HT1080 (cell line): ENCODE data around the gene FBP1. TPM values are rescaled to one million over a fixed set of nuclear protein-coding genes. Genes with fewer than 3 reads are reported as not detected.
"Not testable (repeated sequence)": the region's sequence is repeated elsewhere in the genome, so short reads cannot be mapped to it uniquely, and the experiment has no call there.

Experiments
- DNase-seq: peaks from one replicate; pipeline ENCODE4 v3.0.0-alpha.2; 2015; ENCODE audit warnings: low read depth
- total RNA-seq: library from RNA; depleted of rRNA; stranded (reverse); fragments of >200 nt; shearing (Covaris generic); gene quantifications from 2 replicates; pipeline ENCODE4 v1.2.3, GENCODE V29; 2014; rRNA removed

The FBP1 gene
- total RNA-seq, 1 experiment from 2014 or later, result not detected

DNA sequence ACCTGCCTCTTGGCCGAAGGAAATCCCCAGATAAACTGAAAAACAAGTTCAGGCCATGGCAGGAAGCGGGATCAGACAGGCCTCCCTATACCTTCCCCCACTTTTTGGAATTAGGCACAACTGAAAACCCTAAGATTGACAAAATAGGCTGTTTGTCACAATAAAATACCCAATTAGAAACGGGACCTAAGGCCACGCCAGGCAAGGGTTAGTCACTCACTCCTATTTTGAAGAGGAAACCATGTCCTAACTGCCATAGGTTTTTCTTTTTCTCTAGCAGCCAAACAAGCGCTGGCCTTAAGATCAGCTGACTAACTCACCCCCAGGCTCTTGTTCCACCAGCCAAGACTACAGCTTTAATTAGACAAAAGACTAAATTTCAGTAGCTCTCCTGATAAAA, 57.6 kb downstream of the FBP1 start:
- DNase-seq, result peak; percentile 24

- DNase-seq, result no peak
Measured at GRCh38 chr9:94577571-94577970, 61.7 kb downstream of the FBP1 start.

DNA sequence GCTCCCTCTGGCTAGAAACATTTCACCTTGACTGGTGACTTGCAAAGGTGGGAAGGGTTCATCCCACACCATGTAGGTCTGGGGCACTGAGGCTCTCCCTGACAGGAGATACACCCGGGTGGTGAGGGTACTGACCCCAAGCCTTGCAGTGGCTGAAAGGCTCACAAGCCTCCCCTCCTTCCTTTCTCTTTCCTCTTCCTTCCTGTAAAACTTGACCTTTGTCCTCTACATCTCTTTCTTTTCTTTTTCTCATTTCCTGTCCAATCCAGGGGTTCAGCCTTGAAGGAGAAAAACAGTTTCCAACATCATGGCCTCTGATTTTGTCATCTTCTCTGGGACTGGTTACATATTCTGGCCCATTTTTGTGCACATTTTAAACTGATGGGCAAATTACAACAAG, 62.3 kb downstream of the FBP1 start:
- DNase-seq, result no peak

DNA sequence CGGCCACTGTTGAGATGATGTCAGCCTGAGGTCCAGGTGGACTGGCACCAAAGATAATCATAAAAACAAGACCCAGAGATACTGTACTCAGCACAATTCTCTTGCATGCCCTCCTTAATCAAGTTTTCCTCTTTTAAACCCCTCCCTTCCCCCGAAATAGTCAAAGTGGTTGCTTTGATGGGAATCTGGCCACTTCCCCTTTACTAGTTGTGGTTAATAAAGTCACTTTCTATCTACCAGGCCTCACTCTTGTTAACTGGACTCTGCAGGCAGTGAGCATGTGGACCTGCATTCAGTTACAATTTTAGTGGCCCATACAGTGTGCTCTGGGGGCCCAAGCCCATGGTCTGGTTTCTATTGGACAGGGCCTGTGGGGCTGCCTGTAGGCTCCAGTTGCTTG, 63.2 kb downstream of the FBP1 start:
- DNase-seq, result no peak

DNA sequence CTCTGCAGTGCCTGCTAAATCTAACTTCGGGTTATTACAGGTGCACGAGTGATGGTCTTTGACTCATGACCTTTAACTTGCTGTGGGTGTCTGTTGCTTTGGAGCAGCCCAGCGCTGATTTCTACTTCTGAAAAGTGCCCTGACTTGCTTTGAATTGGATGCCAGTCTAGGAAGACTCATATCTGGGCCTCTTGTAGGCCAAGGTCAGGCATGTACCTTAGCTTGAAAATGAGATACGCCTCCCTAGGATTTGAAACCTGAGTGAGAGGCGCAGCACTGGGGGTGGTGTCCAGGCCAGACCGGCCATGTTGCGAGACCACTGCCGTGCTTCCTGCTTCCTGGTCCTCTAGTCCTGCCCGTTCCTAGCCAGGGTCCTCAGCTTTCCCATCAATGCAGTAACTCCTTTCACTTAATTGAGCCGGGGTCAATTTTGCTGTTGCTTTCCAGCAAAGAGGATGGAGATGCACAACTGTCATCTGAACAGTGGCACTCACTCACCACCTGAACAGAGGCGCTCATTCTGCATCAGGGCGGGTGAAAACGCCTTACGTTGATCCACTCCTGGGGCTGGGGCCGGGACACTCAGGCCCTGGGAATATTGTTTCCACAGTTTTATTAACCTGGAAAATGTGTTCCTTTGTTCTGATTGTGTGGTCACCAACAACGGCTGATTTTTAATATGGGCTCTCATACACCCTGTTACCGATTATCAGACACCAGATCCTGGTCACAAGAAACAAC, 70.2 kb downstream of the FBP1 start:
- DNase-seq, result no peak

DNA sequence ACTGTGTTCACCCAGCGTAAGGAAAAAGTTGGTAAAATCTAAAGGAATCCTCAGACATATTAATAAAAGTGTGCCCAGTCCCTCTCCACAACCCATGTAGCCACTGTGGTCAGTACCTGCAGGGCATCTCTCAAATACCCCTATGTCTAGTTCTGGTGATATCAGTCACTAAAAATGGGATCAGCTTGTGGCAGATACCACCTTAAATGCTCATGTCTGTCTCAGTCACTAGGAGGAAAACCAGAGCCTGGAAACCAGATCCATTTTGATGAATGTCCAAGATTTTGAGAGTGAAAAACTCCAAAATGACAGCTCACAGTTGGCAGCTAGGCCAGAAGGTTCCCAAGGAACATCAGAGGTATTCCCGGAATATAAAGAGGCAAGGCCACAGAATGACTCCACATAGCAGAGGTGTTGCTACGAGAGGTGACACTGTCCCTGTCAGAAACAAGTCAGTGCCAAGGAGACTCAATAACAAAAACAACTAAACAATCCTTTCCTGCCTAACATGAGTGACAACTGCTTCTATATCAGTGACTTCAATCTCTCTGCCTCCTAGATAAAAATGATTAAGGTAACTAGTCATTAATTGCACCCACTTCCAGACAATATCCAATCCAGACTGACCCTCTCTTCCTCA, 70.9 kb downstream of the FBP1 start:
- DNase-seq, result no peak

DNA sequence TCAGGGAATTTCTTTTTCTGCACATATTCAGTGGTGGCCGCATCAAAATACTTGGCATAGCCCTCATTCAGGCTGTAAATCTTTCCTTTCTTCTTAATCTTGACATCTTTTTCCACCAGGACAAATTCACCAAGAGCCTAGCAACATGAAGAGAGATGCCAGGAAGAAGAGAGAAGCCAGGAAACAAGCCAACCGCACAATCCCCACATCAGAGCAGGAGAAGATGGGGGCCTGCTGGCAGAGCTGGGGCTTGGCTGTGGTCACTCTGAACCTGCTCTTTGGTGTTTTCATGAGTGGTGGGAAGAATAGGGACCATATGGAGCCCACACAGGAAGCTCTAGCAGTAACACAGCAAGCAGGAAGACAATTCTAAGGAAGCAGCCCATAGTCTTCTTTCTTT, 72.0 kb downstream of the FBP1 start:
- no peak for DNase-seq

GRCh38 chr9:94566550-94566949, 72.8 kb downstream of the FBP1 start:
- DNase-seq, result no peak

GRCh38 chr9:94564279-94564678, 75.0 kb downstream of the FBP1 start:
- not testable (repeated sequence) for DNase-seq

DNA sequence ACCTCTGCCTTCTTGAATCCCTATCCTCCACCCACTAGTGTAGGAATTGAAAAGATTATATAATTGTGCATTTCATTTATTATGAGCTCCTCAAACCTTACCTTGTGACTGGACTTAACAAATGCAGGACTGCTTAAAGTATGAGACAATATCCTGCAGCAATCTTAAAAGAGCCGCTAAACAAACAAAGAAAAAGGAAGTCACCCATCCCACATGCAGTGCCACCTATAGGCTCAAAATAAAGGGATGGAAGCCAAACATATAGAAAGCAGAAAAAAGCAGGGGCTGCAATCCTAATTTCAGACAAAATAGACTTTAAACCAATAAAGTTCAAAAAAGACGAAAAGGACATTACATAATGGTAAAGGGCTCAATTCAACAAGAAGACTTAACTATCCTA, 75.8 kb downstream of the FBP1 start:
- DNase-seq, result no peak

GRCh38 chr9:94560237-94560636, 79.1 kb downstream of the FBP1 start:
- DNase-seq, result no peak

GRCh38 chr9:94557376-94557775, 81.9 kb downstream of the FBP1 start:
- no peak for DNase-seq

DNA sequence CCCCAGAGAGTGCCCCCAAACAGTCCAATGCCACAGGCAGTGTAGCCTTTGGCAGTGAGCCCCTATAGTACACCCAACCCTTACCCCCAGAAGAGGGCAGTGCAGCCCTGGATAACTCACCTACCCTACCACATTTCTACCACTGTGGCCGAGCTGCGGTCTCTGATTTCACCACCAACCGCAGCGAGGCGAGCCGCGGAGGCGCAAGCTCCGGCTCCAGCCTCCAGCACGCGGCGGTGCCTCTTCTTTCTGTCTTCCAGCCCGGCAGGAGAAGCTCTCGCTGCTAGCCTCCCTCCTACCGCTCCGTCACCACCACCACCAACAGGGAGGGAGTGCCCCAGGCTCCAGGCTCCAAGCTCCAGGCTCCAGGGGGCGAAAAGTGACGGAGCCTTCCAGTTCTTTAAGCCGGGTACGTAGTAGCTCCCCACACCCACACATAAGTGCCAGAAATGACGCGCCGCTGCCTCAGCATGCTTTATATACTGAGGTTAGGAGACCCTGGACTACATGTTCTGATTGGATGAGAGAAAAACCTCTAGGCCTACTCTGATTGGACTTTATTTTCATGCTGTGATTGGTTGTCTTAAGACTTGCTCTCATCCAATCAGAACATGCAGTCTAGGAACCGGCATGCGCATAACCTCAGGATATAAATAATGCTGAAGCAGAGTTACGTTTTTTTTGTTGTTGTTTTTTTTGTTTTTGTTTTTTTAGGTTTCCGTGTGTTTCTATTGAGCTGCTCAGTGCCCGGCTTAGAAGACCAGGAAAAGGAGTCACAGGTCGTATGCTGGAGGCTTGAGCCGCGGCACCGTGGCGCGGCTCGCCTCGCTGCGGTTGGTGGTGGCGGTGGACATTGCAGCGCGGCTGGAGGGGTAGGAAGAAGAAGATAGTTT, 84.6 kb downstream of the FBP1 start, which contains the start of gene PCAT7:
Gene PCAT7 (plus strand): TSS at position 645 of the 893 bp plus-strand sequence.
- DNase-seq, result peak; percentile 93

DNA sequence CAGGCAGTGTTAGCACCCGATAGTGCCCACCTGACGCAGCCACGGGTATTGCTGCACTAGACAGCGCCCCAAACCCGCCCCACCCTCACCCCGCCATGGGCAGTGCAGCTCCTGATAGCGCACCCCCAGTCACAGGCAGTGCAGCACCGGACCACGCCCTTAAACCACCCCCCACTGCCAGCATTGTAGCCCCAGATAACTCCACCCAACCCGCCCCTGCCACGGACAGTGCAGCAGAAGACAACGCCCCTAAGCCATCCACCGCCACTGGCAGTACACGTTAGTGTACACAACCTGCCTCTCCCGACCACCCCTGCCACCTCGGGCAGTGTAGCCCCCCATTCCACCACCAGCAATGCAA, 85.3 kb downstream of the FBP1 start:
- DNase-seq, result no peak

Other genes with a start within 250 kb of the FBP1 start
- 0.77 and 1.1 TPM in 2 replicates for gene PCAT7, start 84.4 kb downstream of the FBP1 start, total RNA-seq
- gene FBP2, start 45.7 kb downstream of the FBP1 start, total RNA-seq, result not detected in 2 replicates
- 24.1 and 25.3 TPM in 2 replicates for gene AOPEP, start 87.2 kb upstream of the FBP1 start, total RNA-seq